GM21723 (cell line): ENCODE data around the gene SMOC2.
"Not testable (repeated sequence)": the region's sequence is repeated elsewhere in the genome, so short reads cannot be mapped to it uniquely, and the experiment has no call there.

Experiments
- ATAC-seq: cut with Tn5 transposase; IDR thresholded peaks from one replicate; pipeline ENCODE4 v1.9.1; 2021; ENCODE audit warnings: mild to moderate bottlenecking, moderate library complexity; ENCODE audit not compliant: unreplicated experiment

SMOC2 gene

GRCh38 chr6:168563656-168564055 lies 122.7 kb downstream of the SMOC2 start:
- no peak for ATAC-seq

GRCh38 chr6:168565112-168565511 lies 124.1 kb downstream of the SMOC2 start:
- no peak for ATAC-seq

DNA sequence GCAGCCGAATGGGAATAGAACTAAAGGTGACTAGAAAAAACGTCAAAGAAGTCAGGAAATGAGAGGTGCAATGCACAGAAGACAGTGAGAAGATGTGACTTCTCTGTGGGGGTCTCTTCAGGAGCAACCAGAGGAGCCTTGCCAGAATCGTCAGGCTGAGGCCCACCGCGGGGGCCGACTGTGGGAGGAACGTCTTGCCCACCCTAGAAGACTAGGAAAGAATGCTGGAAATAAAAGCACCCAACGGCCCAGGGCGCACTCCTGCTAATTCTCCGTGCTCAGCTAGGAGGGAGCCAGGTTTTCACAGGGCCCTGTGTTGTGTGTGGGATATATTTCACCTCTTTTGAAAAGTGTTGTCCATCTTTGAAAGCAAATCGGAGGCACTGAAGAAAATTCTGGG lies 129.2 kb downstream of the SMOC2 start:
- ATAC-seq: no peak

GRCh38 chr6:168571268-168571667 lies 130.3 kb downstream of the SMOC2 start:
- no peak for ATAC-seq

DNA sequence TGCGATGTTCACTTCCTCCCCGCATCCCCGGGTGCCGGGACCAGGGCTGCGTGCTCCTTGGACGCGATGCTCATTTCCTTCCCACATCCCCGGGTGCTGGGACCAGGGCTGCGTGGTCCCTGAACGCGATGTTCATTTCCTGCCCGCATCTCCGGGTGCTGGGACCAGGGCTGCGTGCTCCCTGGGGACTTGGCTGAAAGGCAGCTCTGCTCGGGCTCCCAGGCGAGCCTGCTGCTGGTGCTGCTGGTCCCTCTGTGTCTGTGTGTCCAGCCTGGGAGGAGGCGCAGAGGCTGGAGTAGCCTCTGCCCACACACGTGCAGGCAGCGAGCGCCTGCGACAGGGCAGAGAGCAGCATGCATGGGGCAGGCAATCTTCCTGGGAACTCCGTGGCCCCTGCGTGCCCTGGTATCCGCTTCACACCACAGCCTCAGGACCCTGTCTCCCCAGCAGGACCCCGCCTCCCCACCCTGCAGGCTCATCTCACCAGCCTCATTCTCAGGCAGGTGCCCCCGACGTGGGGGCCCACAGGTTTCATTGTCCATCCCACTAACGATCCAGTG lies 132.4 kb downstream of the SMOC2 start:
- not testable (repeated sequence) for ATAC-seq

DNA sequence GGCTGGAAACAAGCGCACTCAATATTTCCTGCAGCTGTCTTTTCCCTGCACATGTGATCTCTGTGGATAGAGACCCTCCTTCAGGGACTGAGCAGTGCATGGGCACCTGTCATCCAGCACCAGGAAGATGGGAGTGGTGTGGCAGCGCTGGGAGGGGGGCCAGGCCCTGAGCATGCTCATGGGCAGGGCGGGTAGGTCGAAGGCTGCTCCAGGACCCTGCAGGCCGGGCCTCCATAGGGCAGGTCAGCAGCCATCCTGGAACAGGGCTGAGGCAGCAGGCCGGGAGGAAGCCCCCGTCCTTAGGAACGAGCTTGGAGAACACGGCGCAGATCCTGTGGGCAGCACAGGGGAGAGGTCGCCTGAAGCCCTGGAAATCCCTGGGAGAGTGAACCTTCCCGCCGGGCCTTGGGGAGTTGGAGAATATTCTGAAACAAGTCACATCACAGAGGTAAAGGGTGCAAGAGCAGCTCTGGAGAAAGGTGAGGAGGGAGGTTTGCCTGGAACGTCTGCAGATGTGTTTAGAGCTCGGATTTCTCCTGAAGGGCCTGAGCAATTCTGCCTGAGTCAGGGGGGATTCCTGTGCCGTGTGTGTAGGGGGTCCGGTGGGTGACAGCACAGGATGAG lies 133.2 kb downstream of the SMOC2 start:
- ATAC-seq: no peak

DNA sequence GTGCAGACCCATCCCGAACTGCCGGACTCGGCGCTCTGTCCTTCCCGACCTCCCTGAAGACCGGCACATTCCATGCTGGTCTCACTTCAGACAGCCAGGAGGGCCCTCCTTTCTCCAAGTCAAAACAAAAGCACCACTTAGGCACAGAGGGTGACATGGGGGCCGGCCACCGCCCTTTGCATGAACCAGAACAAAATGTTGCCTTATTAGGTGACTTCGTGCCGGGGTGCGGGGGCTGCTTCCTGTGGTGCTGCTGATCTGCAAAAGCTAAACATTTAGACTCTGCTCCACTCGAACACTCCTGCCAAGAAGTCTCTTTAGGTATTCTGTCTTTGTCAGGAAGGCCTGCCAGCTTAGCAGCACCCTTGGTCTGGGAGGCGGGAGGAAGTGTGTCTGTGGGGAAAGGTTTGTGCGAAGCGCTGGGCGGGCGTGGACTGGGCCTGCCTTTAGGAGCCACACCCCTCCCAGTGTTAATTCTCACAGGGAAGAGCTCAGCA lies 133.8 kb downstream of the SMOC2 start:
- no peak for ATAC-seq

GRCh38 chr6:168575346-168576098 lies 134.5 kb downstream of the SMOC2 start:
- no peak for ATAC-seq

DNA sequence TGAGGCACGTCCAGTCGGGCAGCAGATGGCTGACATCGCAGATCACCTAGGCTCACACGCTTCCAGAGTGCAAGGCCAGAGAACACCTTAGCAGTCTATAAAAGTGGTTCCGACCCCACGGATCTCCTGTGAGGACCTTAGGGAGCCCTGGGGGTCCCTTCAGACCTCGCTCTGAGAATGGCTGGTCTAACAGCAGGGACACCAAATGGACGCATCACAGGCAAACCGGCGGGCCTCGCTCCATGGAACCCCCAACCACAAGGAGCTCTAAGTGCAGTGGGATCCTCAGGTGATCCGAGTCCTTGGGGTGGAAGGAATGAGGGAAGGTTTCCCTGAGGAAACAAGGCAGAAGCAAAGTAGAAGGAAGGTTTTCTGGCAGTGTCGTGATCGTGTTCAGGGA lies 135.4 kb downstream of the SMOC2 start:
- ATAC-seq: no peak

DNA sequence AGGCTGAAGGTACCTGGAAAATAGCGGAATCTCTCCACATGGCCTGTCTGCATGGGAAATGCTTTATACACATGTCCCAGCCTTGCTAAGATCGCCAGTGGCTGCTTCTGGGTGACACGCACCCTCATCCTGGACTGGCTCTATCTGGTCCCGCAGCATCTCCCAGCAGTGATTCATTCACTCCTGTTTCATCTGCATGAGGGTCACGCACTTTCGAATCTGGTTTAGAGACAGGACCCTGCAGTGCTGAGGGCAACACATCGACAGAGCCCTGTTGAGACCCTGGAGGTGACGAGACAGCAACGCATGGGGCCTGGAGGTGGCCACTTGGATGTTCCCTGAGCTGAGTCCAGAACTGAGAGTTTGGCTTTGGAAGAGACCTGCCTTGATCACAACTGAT lies 136.5 kb downstream of the SMOC2 start:
- ATAC-seq: no peak

- no peak for ATAC-seq
These were observed 137.1 kb downstream of the SMOC2 start for GRCh38 chr6:168578036-168578435.

GRCh38 chr6:168581236-168581635 lies 140.3 kb downstream of the SMOC2 start:
- ATAC-seq: no peak

DNA sequence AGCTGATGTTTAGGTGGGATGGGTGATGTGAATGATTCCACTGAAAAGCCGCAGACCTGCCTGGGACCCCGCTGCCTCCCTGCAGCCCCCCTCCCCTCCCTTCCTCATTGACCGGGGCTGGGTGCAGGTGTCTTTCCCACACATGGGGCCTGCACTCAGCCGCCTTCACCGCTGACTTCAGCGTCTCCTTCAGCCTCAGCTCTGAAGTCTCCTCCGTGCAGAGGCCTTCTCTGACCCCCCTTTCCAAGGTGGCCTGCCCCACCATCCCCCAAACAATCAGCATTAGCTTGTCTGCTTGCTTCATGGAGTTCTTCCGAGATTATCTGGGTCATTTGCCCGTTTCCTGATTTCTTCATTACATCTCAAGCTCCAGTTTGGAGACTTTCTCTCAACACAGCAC lies 140.7 kb downstream of the SMOC2 start:
- no peak for ATAC-seq

DNA sequence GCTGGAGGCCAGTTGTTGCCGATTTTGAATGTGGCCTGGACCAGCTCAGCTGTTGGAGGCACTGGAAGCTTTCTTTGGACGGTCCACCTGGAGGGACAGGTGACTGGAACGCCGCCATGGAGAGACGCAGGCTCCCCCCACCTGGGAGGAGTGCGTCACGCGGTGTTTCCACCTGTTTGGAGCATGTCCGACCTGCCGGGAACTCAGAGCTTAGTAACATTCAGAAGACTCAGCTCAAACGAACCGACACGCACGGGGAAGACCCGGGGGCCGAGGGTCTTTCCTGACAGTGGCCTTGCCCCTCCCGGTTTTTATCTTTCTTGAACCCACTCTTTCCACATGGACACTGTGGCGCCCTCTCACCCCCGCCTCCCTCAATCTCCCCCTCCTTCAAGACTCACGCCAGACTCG lies 141.6 kb downstream of the SMOC2 start:
- no peak for ATAC-seq

- ATAC-seq: no peak
These were observed 142.1 kb downstream of the SMOC2 start for GRCh38 chr6:168583126-168583525.

DNA sequence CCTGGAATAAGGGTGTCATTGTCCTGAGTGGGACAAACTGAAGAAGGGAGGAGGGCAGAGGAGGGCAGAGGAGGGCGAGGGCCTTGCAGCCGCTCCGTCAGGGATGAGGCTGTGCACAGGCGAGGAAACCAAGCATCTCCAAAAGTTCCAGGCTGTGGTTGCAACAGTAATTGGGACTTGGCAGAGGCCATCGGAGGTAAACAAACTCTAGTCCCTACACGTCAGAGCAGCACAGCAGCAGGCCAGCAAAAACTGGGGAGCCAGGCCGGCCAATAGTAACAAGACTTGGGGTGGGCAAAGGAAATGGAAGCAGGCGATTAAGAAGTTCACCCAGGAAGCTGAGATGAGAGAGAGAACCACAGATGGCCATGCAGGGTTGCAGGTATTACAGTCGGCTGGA lies 142.8 kb downstream of the SMOC2 start:
- no peak for ATAC-seq

DNA sequence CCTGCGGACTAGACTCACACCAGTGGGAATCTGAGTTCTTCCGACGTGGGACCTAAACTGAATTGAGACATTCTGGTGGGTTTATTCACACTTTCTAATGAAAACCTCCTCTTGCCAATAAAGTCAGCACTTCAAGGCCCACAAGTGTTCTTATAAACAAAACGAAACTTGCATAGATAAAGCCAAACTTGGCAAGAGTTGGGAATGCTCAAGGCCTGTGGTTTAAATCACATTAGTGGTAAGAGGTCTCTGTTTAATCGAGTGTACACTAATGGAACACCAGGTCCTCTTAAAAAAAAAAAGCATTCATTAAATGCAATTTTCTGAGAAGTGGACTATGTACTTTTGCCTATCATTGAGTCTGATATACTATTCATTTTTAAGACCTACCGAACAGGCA lies 143.3 kb downstream of the SMOC2 start:
- ATAC-seq: no peak

GRCh38 chr6:168584671-168585070 lies 143.7 kb downstream of the SMOC2 start:
- no peak for ATAC-seq

GRCh38 chr6:168585441-168585840 lies 144.5 kb downstream of the SMOC2 start:
- no peak for ATAC-seq

GRCh38 chr6:168589275-168589674 lies 148.3 kb downstream of the SMOC2 start:
- no peak for ATAC-seq

DNA sequence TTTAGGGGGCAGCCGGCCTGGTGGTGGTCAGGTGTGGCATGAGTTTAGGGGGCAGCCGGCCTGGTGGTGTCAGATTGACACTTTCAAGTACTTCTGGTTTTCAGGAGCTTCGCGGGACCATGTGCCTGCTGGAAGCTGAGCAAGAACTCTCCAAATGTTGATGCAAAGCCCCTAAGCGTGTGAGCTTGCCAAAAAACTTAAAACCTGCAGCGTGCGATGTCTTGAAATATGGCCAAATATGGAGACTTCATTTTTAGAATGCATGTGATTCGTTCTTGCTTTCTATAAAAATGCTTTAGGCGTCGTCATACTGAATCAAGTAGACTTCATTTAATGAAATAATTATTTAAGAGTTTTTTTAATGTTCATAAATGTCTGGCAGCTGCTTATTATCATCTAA lies 149.4 kb downstream of the SMOC2 start:
- no peak for ATAC-seq

- no peak for ATAC-seq
These were observed 155.4 kb downstream of the SMOC2 start for GRCh38 chr6:168596344-168596743.
